Measurements from ENCODE around the gene WFIKKN1.

The WFIKKN1 gene

DNA sequence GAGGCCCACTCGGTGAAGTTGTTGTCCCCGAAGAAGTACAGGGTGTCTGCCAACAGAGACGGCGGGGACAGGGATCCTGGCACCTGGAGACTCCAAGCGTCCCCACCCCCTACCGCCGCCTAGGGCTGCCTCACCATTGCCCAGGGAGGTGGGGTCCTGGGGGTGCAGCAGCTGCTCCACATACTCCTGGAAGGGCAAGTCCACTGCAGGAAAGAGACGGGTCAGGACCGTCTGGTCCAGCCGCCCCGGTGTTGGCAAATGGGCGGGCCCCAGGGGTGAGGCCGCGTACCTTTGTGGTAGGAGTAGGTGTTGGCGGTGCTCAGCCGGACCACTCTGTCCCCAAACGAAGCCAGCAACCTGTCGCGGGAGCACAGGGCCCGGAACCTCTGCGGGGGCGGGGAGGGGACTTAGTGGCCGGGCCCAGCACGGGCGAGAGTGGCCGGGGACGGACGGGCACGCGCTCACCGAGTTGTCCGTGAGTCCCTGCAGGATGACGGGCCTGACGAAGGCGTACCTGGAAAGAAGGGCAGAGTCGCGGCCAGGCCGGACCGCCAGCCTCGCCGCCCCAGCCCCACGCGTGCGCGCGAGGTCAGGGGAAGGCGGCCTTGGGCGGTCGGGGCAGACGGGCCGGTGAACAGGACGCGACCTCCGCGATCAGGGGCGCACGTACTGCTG, 52.7 kb downstream of the WFIKKN1 start (continued):
- TF ChIP-seq, protein P1, sequence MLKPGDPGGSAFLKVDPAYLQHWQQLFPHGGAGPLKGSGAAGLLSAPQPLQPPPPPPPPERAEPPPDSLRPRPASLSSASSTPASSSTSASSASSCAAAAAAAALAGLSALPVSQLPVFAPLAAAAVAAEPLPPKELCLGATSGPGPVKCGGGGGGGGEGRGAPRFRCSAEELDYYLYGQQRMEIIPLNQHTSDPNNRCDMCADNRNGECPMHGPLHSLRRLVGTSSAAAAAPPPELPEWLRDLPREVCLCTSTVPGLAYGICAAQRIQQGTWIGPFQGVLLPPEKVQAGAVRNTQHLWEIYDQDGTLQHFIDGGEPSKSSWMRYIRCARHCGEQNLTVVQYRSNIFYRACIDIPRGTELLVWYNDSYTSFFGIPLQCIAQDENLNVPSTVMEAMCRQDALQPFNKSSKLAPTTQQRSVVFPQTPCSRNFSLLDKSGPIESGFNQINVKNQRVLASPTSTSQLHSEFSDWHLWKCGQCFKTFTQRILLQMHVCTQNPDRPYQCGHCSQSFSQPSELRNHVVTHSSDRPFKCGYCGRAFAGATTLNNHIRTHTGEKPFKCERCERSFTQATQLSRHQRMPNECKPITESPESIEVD (tag by site-specific recombination; IDR thresholded peaks at IDR 0.05): no peak
- TF ChIP-seq ZNF670 (tag by site-specific recombination; IDR thresholded peaks at IDR 0.05; ENCODE audit: low read depth): no peak
- TF ChIP-seq ZNF394 (tag by site-specific recombination; IDR thresholded peaks at IDR 0.05; ENCODE audit: borderline replicate concordance): peak; percentile 40; the same call in 1 of the 2 replicates
- no peak for TF ChIP-seq ZNF747 (tag by site-specific recombination; IDR thresholded peaks at IDR 0.05)
- TF ChIP-seq, protein P2, sequence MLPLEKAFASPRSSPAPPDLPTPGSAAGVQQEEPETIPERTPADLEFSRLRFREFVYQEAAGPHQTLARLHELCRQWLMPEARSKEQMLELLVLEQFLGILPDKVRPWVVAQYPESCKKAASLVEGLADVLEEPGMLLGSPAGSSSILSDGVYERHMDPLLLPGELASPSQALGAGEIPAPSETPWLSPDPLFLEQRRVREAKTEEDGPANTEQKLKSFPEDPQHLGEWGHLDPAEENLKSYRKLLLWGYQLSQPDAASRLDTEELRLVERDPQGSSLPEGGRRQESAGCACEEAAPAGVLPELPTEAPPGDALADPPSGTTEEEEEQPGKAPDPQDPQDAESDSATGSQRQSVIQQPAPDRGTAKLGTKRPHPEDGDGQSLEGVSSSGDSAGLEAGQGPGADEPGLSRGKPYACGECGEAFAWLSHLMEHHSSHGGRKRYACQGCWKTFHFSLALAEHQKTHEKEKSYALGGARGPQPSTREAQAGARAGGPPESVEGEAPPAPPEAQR (tag by site-specific recombination; IDR thresholded peaks at IDR 0.05): no peak
- no peak for TF ChIP-seq ZBTB1 (tag by site-specific recombination; IDR thresholded peaks at IDR 0.05)
- TF ChIP-seq, protein P3, sequence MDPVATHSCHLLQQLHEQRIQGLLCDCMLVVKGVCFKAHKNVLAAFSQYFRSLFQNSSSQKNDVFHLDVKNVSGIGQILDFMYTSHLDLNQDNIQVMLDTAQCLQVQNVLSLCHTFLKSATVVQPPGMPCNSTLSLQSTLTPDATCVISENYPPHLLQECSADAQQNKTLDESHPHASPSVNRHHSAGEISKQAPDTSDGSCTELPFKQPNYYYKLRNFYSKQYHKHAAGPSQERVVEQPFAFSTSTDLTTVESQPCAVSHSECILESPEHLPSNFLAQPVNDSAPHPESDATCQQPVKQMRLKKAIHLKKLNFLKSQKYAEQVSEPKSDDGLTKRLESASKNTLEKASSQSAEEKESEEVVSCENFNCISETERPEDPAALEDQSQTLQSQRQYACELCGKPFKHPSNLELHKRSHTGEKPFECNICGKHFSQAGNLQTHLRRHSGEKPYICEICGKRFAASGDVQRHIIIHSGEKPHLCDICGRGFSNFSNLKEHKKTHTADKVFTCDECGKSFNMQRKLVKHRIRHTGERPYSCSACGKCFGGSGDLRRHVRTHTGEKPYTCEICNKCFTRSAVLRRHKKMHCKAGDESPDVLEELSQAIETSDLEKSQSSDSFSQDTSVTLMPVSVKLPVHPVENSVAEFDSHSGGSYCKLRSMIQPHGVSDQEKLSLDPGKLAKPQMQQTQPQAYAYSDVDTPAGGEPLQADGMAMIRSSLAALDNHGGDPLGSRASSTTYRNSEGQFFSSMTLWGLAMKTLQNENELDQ (tag by site-specific recombination; IDR thresholded peaks at IDR 0.05; ENCODE audit: low read depth): no peak
- TF ChIP-seq ZNF621 (tag by site-specific recombination; IDR thresholded peaks at IDR 0.05): no peak
- TF ChIP-seq, protein P4, sequence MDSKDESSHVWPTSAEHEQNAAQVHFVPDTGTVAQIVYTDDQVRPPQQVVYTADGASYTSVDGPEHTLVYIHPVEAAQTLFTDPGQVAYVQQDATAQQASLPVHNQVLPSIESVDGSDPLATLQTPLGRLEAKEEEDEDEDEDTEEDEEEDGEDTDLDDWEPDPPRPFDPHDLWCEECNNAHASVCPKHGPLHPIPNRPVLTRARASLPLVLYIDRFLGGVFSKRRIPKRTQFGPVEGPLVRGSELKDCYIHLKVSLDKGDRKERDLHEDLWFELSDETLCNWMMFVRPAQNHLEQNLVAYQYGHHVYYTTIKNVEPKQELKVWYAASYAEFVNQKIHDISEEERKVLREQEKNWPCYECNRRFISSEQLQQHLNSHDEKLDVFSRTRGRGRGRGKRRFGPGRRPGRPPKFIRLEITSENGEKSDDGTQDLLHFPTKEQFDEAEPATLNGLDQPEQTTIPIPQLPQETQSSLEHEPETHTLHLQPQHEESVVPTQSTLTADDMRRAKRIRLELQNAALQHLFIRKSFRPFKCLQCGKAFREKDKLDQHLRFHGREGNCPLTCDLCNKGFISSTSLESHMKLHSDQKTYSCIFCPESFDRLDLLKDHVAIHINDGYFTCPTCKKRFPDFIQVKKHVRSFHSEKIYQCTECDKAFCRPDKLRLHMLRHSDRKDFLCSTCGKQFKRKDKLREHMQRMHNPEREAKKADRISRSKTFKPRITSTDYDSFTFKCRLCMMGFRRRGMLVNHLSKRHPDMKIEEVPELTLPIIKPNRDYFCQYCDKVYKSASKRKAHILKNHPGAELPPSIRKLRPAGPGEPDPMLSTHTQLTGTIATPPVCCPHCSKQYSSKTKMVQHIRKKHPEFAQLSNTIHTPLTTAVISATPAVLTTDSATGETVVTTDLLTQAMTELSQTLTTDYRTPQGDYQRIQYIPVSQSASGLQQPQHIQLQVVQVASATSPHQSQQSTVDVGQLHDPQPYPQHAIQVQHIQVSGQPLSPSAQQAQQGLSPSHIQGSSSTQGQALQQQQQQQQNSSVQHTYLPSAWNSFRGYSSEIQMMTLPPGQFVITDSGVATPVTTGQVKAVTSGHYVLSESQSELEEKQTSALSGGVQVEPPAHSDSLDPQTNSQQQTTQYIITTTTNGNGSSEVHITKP (tag by site-specific recombination; IDR thresholded peaks at IDR 0.05): peak; percentile 96
- no peak for TF ChIP-seq ZNF23 (tag by site-specific recombination; IDR thresholded peaks at IDR 0.05; ENCODE audit: borderline replicate concordance)
- no peak for TF ChIP-seq ZNF48 (tag by site-specific recombination; IDR thresholded peaks at IDR 0.05)
- TF ChIP-seq ZBTB17 (tag by site-specific recombination; IDR thresholded peaks at IDR 0.05): peak; percentile 70
- TF ChIP-seq ZNF133 (tag by site-specific recombination; IDR thresholded peaks at IDR 0.05): 0 out of 2 replicates have a peak, but pooled peaks have one; percentile 23
- TF ChIP-seq ZNF311 (tag by site-specific recombination; IDR thresholded peaks at IDR 0.05; ENCODE audit: borderline replicate concordance): no peak
- no peak for TF ChIP-seq ZNF19 (tag by site-specific recombination; IDR thresholded peaks at IDR 0.05; ENCODE audit: low read depth)
- no peak for TF ChIP-seq ZNF791 (tag by site-specific recombination; IDR thresholded peaks at IDR 0.05)
- no peak for TF ChIP-seq ZNF350 (tag by site-specific recombination; IDR thresholded peaks at IDR 0.05)
- no peak for TF ChIP-seq ZNF416 (tag by site-specific recombination; IDR thresholded peaks at IDR 0.05)
- TF ChIP-seq ZNF707 (tag by site-specific recombination; IDR thresholded peaks at IDR 0.05): no peak; the same call in 1 of the 2 replicates
- TF ChIP-seq, protein P5, sequence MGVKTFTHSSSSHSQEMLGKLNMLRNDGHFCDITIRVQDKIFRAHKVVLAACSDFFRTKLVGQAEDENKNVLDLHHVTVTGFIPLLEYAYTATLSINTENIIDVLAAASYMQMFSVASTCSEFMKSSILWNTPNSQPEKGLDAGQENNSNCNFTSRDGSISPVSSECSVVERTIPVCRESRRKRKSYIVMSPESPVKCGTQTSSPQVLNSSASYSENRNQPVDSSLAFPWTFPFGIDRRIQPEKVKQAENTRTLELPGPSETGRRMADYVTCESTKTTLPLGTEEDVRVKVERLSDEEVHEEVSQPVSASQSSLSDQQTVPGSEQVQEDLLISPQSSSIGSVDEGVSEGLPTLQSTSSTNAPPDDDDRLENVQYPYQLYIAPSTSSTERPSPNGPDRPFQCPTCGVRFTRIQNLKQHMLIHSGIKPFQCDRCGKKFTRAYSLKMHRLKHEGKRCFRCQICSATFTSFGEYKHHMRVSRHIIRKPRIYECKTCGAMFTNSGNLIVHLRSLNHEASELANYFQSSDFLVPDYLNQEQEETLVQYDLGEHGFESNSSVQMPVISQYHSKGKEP (tag by site-specific recombination; IDR thresholded peaks at IDR 0.05): no peak
- TF ChIP-seq ZNF423 (tag by site-specific recombination; IDR thresholded peaks at IDR 0.05): no peak
- no peak for TF ChIP-seq ZNF366 (tag by site-specific recombination; conservative IDR thresholded peaks at IDR 0.05)
- no peak for TF ChIP-seq ZNF555 (tag by site-specific recombination; conservative IDR thresholded peaks at IDR 0.05)
- TF ChIP-seq ZNF626 (tag by site-specific recombination; IDR thresholded peaks at IDR 0.05): no peak
- peak; percentile 77 for TF ChIP-seq KLF9 (tag by site-specific recombination; IDR thresholded peaks at IDR 0.05; ENCODE audit: low read depth)

All from HEK293 (cell line).